Ectodermal cell (in vitro differentiated cells): Measurements from ENCODE around the gene MSANTD1.

ENCODE experiments used
- H3K27ac ChIP-seq: 2 replicates; pipeline ENCODE4 v1.7.0; 2013; ENCODE audit warnings: mild to moderate bottlenecking, low read depth, low read length; ENCODE audit not compliant: insufficient read depth, poor library complexity, severe bottlenecking
- H3K27me3 ChIP-seq: 2 replicates; pipeline ENCODE4 v1.7.0; 2013; ENCODE audit warnings: mild to moderate bottlenecking, low read length; ENCODE audit not compliant: insufficient read depth, control insufficient read depth, poor library complexity, severe bottlenecking
- H3K36me3 ChIP-seq: one replicate; pipeline ENCODE4 v1.7.0; 2013; ENCODE audit warnings: low read length; ENCODE audit not compliant: control insufficient read depth, insufficient read depth
- H3K4me1 ChIP-seq: one replicate; pipeline ENCODE4 v1.7.0; 2013; ENCODE audit warnings: low read length; ENCODE audit not compliant: control insufficient read depth, insufficient read depth
- H3K4me3 ChIP-seq: 2 replicates; pipeline ENCODE4 v1.7.0; 2013; ENCODE audit warnings: low read depth, low read length, control low read depth; ENCODE audit not compliant: insufficient read depth
- H3K9me3 ChIP-seq: 2 replicates; pipeline ENCODE4 v1.7.0; 2013; ENCODE audit warnings: mild to moderate bottlenecking, low read length, moderate library complexity; ENCODE audit not compliant: control insufficient read depth
- WGBS, 2 experiments: methylation state at CpG; one replicate each; pipeline ENCODE4 v1.1.7; 2013; ENCODE audit warnings: missing lambda C conversion rate in 2 of 2; 5-methylcytosine and 5-hydroxymethylcytosine counted together

Gene MSANTD1

GRCh38 chr4:3217266-3217665, 31.7 kb upstream of the MSANTD1 start:
- 95% methylated on average over 2 of the region's 2 CpGs for WGBS, 2 experiments
- no peak overlapping the region for H3K4me3 ChIP-seq
- no peak overlapping the region for H3K27ac ChIP-seq
- H3K36me3 ChIP-seq, result peaks cover 43% of the 10 kb centered on the region
- H3K27me3 ChIP-seq, result no peaks in the 10 kb centered on the region
- H3K4me1 ChIP-seq, result no peaks in the 10 kb centered on the region
- no peaks in the 10 kb centered on the region for H3K9me3 ChIP-seq

- peaks cover 44% of the 10 kb centered on the region for H3K36me3 ChIP-seq
- 96 to 97% methylated on average over 16 of the region's 16 CpGs for WGBS, 2 experiments
These were observed 31.2 kb upstream of the MSANTD1 start for GRCh38 chr4:3217771-3218170.

DNA sequence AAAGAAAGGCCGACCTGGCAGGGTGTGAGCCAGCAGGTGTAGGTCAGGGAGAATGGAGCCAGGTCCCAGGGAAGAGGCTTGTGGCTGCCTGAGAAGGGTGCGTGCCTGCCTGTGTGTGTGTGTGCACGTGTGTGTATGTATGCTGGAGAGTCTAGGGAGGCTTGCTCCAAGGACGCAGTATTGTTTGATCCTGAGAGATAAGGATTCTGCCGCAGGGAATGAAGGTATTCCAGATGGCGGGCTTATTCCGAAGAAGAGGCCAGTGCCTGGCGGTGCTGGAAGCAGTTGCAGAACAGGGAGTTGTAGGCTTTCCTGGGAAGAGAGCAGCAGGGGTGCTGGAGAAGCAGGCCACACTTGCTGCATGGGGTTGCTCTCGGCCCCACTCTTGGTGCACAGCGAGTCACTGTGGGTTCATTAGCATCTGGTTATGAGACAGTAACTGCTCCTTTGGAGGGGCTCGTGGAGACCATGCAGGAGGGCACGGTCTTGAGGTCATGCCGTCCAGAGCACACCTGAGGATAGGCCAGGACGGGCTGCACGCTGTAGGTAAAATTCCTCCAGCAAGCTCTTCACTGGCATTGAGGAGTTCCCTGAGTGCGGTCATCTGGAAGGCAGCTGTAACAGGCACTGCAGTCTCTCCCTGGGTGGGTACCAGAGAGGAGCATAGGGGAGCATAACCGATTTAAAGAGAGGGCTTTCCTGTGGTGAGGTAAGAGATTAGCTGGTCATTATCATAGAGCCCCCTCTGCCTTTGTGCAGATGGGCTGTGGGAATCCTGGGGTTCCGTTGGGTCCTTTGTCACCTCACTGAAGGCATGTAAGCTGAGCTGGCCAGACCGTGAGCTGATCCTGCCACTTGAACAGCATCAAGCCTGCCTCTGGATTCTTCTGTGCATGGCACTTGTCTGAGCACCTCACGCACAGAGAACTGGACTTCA, 29.9 kb upstream of the MSANTD1 start:
- H3K9me3 ChIP-seq, result no peaks in the 10 kb centered on the region
- H3K27ac ChIP-seq, result no peak overlapping the region
- peaks cover 44% of the 10 kb centered on the region for H3K36me3 ChIP-seq
- no peaks in the 10 kb centered on the region for H3K27me3 ChIP-seq
- WGBS, 2 experiments, result 94 to 95% methylated on average over 20 of the region's 20 CpGs
- H3K4me1 ChIP-seq, result no peaks in the 10 kb centered on the region
- H3K4me3 ChIP-seq, result no peak overlapping the region

More at GRCh38 chr4:3217771-3218170, 31.2 kb upstream of the MSANTD1 start:
- Histone ChIP-seq H3K27me3 (no peaks in the 10 kb centered on the region), H3K27ac (no peak overlapping the region), H3K4me1 (no peaks in the 10 kb centered on the region), H3K4me3 (no peak overlapping the region), H3K9me3 (no peaks in the 10 kb centered on the region)

- 88 to 92% methylated on average over 9 of the region's 9 CpGs for WGBS, 2 experiments
- H3K27me3 ChIP-seq, result no peaks in the 10 kb centered on the region
- H3K4me1 ChIP-seq, result no peaks in the 10 kb centered on the region
- H3K4me3 ChIP-seq, result no peak overlapping the region
- H3K9me3 ChIP-seq, result no peaks in the 10 kb centered on the region
- no peak overlapping the region for H3K27ac ChIP-seq
- peaks cover 39% of the 10 kb centered on the region for H3K36me3 ChIP-seq
These were observed 29.0 kb upstream of the MSANTD1 start for GRCh38 chr4:3219761-3220475.

DNA sequence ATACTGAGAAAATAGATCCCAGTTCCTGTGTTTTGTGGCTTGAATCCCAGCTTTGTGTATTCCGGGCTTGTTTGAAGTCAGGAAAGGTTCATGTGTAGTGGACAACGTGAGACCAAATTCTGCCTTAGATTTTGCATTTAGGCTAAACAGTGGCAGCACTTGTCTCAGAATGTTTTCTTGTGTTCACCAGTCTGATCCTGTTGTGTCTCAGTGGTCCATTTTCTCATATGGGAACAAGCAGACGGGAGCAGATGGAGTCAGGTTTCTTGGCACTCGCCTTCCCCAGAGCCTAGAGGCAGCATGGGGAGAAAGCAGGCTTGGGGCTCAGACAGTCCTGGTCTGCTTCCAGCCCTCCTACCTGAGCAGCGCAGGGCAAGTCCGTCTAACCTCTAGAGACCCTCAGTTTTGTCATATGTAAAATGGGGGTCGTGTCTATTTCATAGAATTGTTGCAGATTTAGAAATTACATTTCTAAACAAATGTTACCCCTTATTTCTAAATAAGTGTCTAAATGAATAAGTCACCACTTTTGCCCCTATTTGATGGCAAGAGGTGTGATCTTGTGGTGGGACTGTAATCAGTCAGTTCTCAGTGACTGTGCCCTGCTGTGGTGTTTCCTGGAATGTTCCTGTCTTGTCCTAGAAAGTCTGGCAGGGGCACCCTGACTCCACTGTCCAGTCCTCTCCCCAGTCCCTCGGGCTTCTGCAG, 28.3 kb upstream of the MSANTD1 start:
- 91 to 92% methylated on average over 7 to 8 of the region's 8 CpGs for WGBS, 2 experiments
- Histone ChIP-seq H3K36me3 (peaks cover 32% of the 10 kb centered on the region), H3K9me3 (no peaks in the 10 kb centered on the region), H3K4me3 (no peak overlapping the region), H3K27ac (no peak overlapping the region), H3K4me1 (no peaks in the 10 kb centered on the region), H3K27me3 (no peaks in the 10 kb centered on the region)

DNA sequence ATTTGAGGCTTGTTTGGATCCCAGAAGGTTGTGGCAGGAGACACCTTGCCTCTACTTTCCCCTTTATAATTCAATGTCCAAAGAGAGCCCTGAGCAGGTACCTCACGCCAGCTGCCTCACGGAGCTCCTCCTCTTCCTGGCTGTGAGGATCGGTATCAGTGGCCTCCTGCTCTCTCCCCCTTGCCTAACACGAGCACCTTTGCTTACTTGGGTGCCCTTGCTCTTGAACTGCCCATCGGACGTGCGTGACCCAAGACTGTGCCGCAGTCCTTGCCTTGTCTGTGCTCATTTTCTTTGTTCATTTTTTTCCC, 27.8 kb upstream of the MSANTD1 start:
- no peak overlapping the region for H3K4me3 ChIP-seq
- H3K27me3 ChIP-seq, result no peaks in the 10 kb centered on the region
- WGBS, 2 experiments, result 93 to 95% methylated on average over 8 of the region's 8 CpGs
- H3K9me3 ChIP-seq, result no peaks in the 10 kb centered on the region
- H3K4me1 ChIP-seq, result no peaks in the 10 kb centered on the region
- peaks cover 28% of the 10 kb centered on the region for H3K36me3 ChIP-seq
- H3K27ac ChIP-seq, result no peak overlapping the region

- Histone ChIP-seq H3K4me1 (no peaks in the 10 kb centered on the region), H3K9me3 (no peaks in the 10 kb centered on the region), H3K4me3 (no peak overlapping the region), H3K27ac (no peak overlapping the region), H3K36me3 (peaks cover 31% of the 10 kb centered on the region), H3K27me3 (no peaks in the 10 kb centered on the region)
- WGBS, 2 experiments, result 96 to 97% methylated on average over 12 of the region's 12 CpGs
These were observed 27.0 kb upstream of the MSANTD1 start for GRCh38 chr4:3221996-3222395.

GRCh38 chr4:3223346-3223745, 25.6 kb upstream of the MSANTD1 start:
- Histone ChIP-seq H3K27me3 (no peaks in the 10 kb centered on the region), H3K4me1 (no peaks in the 10 kb centered on the region), H3K36me3 (peaks cover 27% of the 10 kb centered on the region), H3K4me3 (no peak overlapping the region), H3K27ac (no peak overlapping the region), H3K9me3 (no peaks in the 10 kb centered on the region)
- 95% methylated on average over 11 of the region's 11 CpGs for WGBS, 2 experiments

DNA sequence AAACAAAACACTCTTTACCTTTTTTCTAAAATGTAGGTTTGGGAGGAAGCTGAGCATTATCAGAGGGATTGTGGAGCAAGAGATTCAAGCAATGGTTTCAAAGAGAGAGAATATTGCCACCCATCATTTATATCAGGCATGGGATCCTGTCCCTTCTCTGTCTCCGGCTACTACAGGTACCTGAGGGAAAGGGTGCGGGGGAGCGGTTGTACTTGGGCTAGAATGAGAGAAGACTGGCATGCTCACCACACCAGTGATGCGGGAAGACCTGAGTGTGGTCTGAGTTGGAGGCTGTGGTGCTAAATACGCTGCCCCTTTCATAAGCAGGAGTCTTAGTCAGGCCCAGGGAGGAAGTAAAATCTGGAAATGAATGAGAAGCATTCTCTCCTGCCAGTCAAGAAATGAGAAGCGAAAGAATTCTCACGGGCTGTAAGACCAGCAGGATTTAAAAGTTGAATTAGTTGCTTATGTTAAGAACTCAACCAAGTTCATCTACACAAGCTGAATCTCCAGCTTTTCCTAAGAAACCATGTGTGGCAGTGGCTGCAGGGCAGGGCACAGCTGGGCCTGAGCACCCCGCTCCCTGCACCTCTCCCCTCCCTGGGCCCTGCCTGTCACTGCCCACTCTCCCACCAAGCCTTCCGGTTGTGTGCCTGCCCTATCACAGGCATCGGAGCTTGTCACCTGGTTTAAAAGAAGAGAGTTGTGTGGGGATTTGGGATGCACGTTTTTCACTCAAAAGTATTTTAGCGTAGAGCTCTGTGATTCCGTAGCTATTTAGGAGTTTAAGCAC, 24.8 kb upstream of the MSANTD1 start:
- Histone ChIP-seq H3K27ac (no peak overlapping the region), H3K27me3 (no peaks in the 10 kb centered on the region), H3K4me1 (no peaks in the 10 kb centered on the region), H3K36me3 (peaks cover 36% of the 10 kb centered on the region), H3K4me3 (no peak overlapping the region), H3K9me3 (no peaks in the 10 kb centered on the region)
- WGBS, 2 experiments, result 93% methylated on average over 13 of the region's 13 CpGs
